ENCODE measurements around the gene DNAH12.
"Not testable (repeated sequence)": the region's sequence is repeated elsewhere in the genome, so short reads cannot be mapped to it uniquely, and the experiment has no call there.

Gene DNAH12

DNA sequence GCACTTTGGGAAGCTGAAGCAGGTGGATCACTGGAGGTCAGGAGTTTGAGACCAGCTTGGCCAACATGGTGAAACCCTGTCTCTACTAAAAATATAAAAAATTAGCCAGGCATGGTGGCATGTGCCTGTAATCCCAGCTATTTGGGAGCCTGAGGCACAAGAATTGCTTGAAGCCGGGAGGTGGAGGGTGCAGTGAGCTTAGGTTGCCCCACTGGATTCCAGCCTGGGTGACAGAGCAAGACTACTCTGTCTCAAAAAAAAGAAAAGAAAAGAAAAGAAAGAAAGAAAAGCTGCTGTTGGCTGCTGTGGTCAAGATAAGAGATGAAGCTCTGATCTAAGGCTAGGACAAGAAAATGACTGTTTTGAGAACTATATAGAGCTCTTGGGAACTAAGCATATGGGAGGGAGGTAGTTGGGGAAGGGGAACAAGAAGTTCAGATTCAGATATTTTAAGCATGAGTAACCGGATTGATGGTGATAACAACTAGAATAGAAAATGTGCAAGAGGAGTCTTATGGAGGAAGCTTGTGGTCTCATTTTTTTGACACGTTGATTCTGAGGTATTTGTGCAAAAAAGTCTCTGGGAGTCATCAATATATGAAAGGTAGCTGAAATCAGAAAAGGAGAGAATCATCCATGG lies 25.7 kb downstream of the DNAH12 start:
- no peak for DNase-seq

DNA sequence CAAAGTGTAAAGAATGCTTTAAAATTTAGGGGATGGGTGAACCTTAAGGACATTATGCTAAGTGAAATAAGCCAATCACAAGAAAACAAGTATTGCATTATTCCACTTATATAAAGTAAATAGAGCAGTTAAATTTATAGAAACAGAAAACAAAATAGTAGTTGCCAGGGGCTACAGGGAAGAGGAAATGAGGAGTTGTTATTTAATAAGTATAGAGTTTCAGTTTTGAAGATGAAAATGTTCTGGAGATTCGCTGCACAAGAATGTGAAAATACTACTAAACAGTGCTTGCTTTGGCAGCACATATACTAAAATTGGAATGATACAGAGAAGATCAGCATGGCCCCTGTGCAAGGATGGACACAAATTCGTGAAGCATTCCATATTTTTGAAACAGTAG lies 32.0 kb downstream of the DNAH12 start:
- no peak for DNase-seq

DNA sequence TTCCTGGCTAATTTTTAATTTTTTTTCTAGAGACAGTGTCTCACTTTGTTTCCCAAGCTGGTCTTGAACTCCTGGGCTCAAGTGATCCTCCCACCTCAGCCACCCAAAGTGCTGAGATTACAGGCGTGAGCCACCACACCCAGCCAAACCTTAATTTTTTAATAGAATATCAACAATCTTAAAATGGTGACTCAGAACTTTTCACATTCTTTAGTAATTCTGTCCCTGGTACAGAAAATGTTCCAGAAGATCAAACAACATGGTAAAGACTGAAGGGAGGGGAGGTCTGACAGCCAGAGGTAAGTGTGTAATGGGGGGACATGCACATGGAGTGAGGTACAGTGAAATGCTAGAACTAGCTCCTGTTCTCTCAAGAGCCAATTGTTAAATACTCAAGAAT lies 38.2 kb downstream of the DNAH12 start:
- DNase-seq = no peak

DNA sequence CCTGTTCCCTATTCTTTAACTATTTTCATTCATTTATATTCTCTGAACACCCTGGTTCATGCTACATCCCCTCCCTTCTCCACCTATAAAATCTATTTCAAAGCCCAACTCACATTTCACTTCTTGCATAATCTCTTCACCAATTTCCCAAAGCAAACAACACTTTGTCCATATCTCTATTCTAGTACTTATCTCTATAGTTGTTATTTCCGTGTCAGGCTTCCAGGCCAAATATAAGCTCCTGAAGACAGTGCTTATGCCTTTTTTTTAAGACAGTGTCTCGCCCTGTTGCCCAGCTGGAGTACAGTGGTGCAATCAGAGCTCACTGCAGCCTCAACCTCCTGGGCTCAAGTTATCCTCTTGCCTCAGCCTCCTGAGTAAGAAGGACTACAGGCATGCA lies 43.6 kb downstream of the DNAH12 start:
- no peak for DNase-seq

DNA sequence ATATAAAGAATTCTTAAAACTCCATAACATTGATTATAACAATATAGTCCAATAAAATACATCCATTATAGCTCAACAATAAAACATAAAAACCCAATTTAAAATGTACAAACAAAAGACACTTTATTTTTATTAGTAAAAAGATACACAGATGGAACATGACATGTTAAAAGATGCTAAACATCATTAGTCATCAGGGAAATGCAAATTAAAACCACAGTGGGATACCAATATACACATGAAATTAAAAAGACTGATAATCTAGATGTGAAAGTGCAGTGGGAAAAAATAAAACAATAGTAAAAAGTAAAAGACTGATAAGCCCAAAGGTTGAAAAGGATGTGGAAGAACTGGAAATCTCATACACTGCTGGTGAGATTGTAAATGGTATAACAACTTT lies 46.2 kb downstream of the DNAH12 start:
- no peak for DNase-seq

DNA sequence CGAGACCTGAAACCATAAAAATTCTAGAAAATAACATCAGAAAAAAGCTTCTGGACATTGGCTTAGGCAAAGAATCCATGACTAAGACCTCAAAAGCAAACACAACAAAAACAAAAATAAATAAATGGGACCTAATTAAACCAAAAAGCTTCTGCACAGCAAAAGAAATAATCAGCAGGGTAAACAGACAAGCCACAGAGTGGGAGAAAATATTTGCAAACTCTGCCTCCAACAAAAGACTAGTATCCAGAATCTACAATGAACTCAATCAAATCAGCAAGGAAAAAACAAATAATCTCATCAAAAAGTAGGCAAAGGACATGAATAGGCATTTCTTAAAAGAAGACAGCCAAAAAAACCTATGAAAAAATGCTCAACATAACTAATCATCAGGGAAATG lies 59.6 kb downstream of the DNAH12 start:
- no peak for DNase-seq

DNA sequence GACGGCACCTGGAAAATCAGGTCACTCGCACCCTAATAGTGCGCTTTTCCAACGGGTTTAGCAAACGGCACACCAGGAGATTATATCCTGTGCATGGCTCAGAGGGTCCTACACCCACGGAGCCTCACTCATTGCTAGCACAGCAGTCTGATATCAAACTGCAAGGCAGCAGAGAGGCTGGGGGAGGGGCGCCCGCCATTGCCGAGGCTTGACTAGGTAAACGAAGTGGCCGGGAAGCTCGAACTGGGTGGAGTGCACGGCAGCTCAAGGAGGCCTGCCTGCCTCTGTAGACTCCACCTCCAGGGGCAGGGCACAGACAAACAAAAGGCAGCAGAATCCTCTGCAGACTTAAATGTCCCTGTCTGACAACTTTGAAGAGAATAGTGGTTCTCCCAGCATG lies 67.0 kb downstream of the DNAH12 start:
- DNase-seq = not testable (repeated sequence)

DNA sequence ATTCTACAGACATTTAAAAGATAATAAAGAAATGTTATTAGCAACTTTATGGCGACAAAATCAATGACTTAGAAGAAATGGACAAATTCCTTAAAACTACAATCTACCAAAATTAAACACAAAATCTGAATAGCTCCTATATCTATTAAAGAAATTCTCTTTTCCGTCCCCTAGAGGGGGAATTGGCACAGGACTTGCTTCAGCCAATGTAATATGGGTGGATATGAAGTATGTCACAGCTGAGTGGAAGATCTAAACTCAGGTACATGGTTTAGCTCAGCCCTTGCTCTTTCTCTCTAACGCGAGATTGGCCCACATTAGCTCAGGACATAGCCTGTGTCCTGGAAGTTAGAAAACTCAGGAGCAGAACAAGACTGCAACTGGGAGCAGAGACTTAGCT lies 79.3 kb downstream of the DNAH12 start:
- no peak for DNase-seq

DNA sequence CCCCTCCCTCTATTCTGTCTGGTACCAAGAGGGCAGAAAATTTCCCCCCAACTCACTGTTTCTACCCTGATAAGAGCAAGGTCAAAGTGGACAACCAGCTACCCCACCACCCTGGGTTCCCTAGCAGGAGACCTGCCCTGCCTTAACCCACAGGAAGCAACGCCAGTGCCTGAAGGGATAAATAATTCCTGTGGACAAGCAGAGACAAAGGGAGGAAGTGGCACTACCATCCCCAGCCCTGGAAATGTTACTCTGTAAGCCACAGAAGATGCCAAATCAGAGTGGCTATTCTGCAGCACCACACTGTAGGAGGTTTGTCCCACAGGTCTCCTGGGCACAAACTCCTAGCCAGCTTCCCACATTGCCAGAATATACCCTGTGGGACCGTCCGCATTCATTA lies 80.1 kb downstream of the DNAH12 start:
- no peak for DNase-seq

DNA sequence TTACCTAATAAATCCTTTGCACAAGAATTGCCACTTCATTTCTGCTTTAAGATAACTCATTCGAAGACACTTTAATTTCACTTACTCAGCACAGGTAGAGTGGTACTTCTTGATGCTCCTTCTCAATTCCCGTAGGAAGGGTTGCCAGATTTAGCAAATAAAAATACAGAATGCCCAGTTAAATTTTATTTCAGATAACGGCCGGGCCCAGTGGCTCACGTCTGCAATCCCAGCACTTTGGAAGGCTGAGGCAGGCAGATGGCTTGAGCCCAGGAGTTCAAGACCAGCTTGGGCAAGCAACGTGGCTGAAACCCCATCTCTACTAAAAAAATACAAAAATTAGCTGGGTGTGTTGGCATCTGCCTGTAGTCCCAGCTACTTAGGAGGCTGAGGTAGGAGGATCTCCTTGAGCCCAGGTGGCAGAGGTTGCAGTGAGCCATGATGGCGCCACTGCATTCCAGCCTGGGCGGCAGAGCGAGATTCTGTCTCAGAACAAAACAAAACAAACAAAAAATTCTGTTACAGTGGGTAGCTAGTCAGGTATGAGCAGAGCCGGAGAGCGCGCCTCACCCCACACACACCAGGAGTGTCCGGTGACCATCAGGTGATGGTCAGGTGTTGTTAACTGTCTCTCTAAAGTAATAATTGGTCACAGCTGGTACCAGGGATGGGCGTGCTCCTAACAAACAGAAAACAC lies 92.8 kb downstream of the DNAH12 start:
- no peak for DNase-seq

DNA sequence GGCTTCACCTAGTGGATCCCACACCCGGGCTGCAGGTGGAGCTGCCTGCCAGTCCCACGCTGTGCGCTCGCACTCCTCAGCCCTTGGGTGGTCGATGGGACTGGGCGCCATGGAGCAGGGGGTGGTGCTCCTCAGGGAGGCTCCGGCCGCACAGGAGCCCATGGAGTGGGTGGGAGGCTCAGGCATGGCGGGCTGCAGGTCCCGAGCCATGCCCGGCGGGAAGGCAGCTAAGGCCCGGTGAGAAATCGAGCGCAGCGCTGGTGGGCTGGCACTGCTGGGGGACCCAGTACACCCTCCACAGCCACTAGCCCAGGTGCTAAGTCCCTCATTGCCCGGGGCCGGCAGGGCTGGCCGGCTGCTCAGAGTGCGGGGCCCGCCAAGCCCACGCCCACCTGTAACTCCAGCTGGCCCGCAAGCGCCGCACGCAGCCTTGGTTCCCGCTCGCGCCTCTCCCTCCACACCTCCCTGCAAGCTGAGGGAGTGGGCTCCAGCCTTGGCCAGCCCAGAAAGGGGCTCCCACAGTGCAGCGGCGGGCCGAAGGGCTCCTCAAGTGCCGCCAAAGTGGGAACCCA lies 94.8 kb downstream of the DNAH12 start:
- not testable (repeated sequence) for DNase-seq

DNA sequence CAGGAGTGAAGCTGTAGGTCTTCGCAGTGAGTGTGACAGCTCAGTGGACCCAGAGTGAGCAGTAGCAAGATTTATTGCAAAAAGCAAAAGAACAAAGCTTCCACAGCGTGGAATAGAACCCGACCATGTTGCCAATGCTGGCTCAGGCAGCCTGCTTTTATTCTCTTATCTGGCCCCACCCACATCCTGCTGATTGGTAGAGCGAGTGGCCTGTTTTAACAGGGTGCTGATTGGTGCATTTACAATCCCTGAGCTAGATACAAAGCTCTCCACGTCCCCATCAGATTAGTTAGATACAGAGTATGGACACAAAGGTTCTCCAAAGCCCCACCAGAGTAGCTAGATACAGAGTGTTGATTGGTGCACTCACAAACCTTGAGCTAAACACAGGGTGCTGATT lies 95.7 kb downstream of the DNAH12 start:
- not testable (repeated sequence) for DNase-seq

DNA sequence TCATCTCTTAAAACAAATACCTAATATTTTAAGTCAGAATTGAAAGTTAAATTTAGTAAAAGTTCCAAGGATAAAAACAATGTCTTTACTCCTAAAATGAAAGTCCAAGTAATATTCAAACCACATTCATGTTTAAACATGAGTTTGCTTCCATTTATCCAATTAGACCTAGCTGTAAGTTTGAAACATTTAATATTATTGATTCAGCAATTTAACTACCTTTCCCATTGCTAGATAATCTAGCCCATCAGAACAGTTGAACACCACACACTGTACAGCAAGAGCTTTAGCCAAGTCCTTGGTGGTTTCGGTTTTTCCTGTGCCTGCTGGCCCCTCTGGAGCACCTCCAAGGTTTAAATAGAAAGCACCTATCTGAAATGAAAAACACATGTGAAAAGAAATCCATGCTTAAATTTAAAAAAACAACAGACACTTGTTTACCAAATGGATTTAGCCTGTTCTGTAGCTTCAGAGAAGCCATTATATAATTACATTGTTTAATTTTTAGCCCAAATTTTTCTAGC lies 97.8 kb downstream of the DNAH12 start:
- DNase-seq = no peak

DNA sequence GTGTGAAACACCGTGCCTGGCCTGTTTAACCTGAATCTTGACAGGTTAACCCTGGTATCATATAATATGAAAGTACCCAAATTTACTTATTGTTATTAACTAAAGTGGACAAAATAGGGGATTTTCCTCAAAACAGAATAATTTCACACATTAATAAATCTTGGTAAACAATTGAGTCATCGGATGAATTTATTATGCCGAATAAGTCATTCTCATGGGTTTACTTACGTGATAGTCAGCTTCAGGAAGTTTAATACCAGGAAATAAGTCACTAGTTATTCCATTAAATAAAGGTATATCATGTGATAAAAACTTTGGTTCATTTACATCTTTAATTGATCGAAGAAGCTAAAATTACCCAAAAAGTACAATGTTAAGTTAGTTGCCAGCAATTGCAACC lies 99.7 kb downstream of the DNAH12 start:
- no peak for DNase-seq

DNA sequence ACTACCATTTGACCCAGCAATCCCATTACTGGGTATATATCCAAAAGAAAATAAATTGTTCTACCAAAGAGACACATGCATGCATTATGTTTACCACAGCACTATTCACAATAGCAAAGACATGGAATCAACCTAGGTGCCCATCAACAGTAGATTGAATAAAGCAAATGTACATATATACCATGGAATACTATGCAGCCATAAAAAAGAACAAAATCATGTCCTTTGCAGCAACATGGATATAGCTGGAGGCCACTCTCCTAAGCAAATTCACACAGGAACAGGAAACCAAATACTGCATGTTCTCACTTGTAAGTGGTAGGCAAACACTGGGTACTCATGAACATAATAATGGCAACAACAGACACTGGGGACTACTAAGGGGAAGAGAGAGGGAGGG lies 104.0 kb downstream of the DNAH12 start:
- not testable (repeated sequence) for DNase-seq

DNA sequence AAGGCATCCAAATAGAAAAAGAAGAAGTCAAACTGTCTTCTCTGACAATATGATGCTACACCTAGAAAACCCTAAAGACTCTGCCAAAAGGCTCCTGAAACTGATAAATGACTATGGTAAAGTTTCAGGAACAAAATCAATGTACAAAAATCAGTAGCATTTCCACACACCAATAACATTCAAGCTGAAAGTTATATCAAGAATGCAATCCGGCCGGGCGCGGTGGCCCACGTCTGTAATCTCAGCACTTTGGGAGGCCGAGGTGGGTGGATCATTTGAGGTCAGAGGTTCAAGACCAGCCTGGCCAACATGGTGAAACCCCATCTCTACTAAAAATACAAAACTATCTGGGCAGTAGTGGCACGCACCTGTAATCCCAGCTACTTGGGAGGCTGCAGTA lies 105.7 kb downstream of the DNAH12 start:
- DNase-seq = not testable (repeated sequence)

DNA sequence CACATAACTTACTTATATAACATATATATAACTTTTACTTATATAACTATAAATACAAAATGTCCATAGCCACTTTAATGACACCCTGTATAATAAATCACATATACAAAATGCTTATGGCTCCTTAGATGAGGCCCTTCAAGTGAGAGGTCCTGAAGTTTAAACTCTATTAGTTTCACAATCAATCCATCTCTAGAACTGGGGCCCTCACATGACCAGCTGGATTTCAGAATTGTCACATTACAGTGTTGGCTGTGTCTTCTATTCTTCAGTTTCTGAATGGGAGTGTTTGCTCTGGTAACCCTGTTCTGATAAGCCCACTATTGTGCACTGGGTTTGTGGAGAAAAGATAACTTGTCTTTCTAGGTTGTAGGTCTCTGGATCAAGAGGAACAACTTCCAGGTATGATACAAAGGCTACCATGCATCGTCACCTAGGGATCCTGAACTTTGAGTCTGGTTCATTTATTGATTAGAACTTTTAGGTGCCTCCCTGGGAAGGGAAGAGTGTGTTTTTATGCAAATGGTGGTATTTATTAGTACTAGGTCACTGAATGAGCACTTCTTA lies 107.9 kb downstream of the DNAH12 start:
- DNase-seq = no peak

DNA sequence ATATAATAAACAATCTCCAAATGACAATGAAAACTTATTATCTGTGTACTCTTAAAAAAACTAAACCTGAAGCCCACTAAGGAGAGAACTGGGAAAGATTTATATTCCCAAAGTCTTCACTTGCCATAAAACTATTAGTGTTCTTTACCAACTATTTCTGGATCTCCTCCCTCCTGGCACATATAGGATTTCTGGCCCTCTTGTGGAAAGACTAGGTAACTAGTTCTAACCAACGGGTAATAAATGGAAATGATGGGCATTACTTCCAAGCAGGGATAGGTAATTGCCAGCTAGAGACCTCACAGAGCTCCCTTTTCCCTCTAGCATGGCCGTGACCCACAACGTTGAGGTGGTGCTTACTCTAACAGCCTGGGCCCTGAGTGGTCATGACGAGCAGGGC lies 110.1 kb downstream of the DNAH12 start:
- no peak for DNase-seq

DNA sequence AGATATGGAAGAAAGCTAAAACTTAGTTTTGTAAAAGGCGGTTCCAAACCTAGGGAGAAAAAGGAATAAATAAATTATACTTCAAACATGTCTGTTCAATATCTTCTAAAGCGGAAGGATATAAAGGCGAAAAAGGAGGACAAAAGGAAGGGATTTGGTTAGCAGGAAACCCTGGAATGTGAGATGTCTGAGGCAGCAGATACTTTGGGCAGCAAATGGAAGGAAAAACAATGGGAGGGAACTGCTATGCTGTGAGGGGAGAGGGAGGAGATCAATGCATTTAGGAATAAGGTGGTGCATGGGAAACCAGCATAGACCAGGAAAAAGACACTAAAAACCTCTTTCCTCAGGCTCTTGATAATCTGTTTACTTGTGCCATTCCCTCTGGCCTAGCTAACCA lies 120.8 kb downstream of the DNAH12 start:
- DNase-seq = no peak

DNA sequence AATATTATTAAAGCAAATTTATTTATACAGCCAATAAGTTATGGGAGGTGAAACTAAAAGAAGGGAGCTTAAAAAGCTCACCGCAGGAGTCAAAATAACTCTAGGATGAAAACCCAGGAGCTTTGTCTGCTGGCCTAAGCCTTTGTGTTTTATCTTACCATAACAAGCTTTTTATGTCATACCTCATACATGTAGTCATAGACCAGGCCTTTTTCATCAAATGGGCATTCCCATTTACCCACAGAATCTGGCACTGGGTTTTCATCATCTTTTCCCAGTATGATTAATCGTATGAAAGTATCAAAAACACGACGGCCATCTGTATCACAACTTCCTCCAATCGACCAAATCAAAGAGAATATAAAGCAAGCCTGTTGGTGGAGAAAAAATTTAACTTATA lies 122.8 kb downstream of the DNAH12 start:
- no peak for DNase-seq

DNA sequence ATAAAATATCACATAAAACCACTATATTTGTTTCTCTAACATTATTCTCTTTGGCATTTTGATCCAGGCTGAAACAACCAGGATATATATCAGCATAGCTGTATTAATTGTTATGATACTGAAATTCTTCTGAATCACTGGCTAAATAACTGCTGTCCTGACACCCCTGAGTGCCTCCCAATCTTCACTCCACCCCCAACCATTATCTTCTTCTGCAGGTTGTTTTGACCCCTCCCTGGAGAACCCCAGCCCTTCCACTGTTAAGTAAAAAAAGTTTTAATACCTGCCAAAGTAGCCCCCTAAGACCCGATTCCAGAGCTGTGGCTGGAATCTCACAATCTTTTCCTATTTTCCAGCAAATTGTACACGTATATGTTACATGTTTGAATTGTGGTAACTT lies 124.1 kb downstream of the DNAH12 start:
- no peak for DNase-seq

DNA sequence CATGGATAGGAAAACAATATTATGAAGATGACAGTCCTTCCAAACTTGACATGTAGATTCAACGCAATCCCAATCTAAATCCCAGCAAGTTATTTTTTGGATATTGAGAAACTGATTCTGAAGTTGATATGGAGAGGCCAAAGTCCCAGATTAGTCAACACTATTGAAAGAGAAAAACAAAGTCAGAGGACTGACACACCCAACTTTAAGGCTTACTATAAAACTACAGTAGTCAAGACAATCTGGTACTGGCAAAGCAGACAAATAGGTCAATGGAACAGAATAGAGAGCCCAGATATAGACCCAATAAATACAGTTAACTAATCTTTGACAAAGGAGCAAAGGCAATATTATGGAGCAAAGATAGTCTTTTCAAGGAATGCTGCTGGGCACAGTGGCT lies 132.4 kb downstream of the DNAH12 start:
- DNase-seq = no peak

DNA sequence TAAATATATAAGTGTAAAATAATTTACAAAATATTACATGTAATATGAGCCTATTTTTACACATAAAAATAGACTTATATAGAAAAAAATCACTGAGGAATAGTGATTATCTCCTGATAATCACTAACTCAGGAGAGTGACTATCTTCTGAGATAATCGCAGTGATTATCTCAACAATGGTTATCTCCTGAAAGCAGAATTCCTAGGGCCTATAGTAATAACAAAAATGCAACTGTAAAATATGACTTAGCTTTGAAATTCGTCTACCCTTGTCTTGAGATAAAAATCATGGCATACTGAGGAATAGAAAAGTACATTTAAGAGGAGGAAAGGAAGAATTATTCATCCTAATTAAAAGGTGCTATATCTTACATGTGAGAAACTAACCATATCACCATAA lies 134.7 kb downstream of the DNAH12 start:
- DNase-seq = no peak

DNA sequence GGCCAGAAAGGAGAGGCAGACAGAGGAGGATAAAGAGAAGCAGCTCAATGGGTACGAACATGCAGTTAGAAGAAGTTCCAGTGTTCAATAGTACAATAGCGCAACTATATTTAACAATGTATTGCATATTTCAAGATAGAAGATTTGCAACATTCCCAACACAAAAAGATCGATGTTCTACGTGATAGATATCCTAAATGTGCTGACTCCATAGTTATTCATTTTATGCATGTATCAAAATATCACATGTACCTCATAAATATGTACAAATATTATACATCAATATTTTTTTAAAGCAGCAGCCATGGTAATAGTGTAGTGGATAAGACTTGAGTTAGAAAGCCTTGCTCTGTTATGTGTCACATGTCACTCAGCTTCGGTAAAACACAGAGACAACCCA lies 141.5 kb downstream of the DNAH12 start:
- DNase-seq = no peak

Data from NCI-H446 (cell line).